ENCODE data around the gene CDK17.

GRCh38 chr12:96313606-96314005 lies 86.6 kb downstream of the CDK17 start:
- TF ChIP-seq REST (IDR thresholded peaks at IDR 0.05; ENCODE audit: low read depth) = no peak
- no peak for TF ChIP-seq TAF1 (IDR thresholded peaks at IDR 0.05; ENCODE audit: low read depth)
- TF ChIP-seq RAD21 (IDR thresholded peaks at IDR 0.05; ENCODE audit: low read depth) = no peak
- no peak for TF ChIP-seq EGR1 (IDR thresholded peaks at IDR 0.05)
- TF ChIP-seq CEBPB (IDR thresholded peaks at IDR 0.05) = no peak
- TF ChIP-seq USF1 (IDR thresholded peaks at IDR 0.05) = no peak
- TF ChIP-seq MAX (IDR thresholded peaks at IDR 0.05) = no peak
- no peak for TF ChIP-seq EP300 (IDR thresholded peaks at IDR 0.05; ENCODE audit: borderline replicate concordance)
- no peak for TF ChIP-seq TEAD4 (IDR thresholded peaks at IDR 0.05)
- TF ChIP-seq YY1 (IDR thresholded peaks at IDR 0.05; ENCODE audit: low read depth) = no peak
- no peak for TF ChIP-seq FOXM1 (IDR thresholded peaks at IDR 0.05; ENCODE audit: borderline replicate concordance, low read depth)
